HG03066 (cell line): ENCODE measurements around the gene HOXC5.

Experiments
- ATAC-seq: cut with Tn5 transposase; IDR thresholded peaks from one replicate; pipeline ENCODE4 v1.9.1; 2021; ENCODE audit warnings: low read depth; ENCODE audit not compliant: unreplicated experiment

HOXC5 gene

GRCh38 chr12:54032627-54033100 lies at the start of gene HOXC5:
Gene HOXC5, plus strand, starts transcription at chr12:54033050. Its CDS starts 73 bp downstream, at chr12:54033123.
- ATAC-seq: no peak

- no peak for ATAC-seq
Observed at GRCh38 chr12:53983568-53983949, 49.3 kb upstream of the HOXC5 start.

- ATAC-seq: no peak
Observed at GRCh38 chr12:53983950-53984572, 48.8 kb upstream of the HOXC5 start.

GRCh38 chr12:53984901-53985691 lies 47.8 kb upstream of the HOXC5 start, which contains the start of gene HOXC10:
Gene HOXC10, plus strand, starts transcription at chr12:53985146. Its CDS starts 114 bp downstream, at chr12:53985260.
- peak; percentile 61 for ATAC-seq

DNA sequence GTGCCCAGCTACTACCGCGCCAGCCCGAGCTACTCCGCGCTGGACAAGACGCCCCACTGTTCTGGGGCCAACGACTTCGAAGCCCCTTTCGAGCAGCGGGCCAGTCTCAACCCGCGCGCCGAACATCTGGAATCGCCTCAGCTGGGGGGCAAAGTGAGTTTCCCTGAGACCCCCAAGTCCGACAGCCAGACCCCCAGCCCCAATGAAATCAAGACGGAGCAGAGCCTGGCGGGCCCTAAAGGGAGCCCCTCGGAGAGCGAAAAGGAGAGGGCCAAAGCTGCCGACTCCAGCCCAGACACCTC lies 47.2 kb upstream of the HOXC5 start:
- ATAC-seq: no peak

DNA sequence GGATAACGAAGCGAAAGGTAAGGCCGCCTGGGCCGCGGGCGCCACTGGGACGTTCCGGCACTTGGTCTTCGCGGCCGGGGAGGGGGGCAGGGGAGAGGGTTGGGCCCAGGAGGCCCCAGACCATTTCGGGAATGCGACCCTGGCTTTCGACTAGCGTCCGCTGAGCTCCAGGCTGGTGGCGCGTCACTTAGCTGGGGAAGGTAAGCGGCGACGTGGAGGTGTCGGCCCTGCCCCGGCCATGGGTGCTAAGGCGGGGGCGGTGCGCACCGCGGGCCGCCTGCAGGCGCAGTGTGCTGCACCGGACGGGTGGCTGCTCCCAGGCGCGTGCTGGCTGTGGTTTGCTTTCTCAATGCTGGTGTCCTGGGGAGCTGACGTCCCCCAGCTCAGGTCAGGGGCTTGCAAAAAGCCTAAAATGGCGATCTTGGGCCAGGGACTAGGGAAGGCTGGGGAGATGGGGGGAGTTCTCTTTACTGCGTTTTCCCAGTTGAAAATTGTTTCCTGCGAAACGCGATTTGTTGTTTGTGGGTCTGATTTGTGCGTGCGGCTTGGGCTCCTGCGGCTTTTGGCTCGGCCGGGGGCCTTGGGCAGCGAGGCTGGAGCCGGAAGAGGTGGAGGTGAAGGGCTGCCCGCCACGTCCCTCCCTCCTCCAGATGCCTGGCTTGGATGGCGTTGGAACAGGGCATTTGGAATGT lies 46.7 kb upstream of the HOXC5 start:
- ATAC-seq: no peak

GRCh38 chr12:53986686-53987483 lies 46.0 kb upstream of the HOXC5 start:
- no peak for ATAC-seq

GRCh38 chr12:53987787-53988230 lies 45.0 kb upstream of the HOXC5 start:
- ATAC-seq: no peak

DNA sequence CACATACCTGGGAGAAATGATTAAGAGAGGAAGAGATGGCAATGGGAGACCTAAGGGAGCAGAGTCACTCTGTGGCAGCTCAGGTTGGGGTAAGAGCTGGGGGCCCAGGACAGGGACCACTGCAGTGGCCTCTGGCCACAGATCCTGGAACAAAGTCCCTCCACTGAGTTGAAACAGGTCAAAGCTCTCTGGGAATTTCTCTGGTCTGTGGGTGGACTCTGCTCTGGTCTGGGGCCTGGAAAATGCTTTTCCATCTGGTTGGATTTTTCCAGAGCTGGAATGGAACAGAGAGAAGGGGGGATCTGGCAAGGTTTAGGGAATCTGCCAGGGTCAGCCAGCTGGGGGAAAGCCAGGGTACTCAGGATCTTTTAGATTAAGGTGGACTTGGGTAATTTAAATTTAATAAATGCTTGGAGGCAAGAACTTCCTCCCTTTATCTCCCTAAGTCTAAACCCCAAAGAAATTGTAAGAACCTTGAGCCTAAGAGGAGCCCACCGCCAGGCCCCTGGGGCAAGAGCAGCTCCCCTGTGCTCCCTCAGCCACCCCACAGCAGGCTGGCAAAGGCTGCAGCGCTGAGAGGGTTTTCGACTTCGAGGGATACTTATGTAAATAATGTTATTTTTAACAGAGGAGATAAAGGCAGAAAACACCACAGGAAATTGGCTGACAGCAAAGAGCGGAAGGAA lies 44.2 kb upstream of the HOXC5 start:
- ATAC-seq: no peak

- no peak for ATAC-seq
Observed at GRCh38 chr12:53989227-53990113, 43.4 kb upstream of the HOXC5 start.

- no peak for ATAC-seq
Observed at GRCh38 chr12:53990311-53991076, 42.4 kb upstream of the HOXC5 start.

GRCh38 chr12:53991077-53991460 lies 41.8 kb upstream of the HOXC5 start:
- no peak for ATAC-seq

- no peak for ATAC-seq
Observed at GRCh38 chr12:53992377-53992889, 40.4 kb upstream of the HOXC5 start.

DNA sequence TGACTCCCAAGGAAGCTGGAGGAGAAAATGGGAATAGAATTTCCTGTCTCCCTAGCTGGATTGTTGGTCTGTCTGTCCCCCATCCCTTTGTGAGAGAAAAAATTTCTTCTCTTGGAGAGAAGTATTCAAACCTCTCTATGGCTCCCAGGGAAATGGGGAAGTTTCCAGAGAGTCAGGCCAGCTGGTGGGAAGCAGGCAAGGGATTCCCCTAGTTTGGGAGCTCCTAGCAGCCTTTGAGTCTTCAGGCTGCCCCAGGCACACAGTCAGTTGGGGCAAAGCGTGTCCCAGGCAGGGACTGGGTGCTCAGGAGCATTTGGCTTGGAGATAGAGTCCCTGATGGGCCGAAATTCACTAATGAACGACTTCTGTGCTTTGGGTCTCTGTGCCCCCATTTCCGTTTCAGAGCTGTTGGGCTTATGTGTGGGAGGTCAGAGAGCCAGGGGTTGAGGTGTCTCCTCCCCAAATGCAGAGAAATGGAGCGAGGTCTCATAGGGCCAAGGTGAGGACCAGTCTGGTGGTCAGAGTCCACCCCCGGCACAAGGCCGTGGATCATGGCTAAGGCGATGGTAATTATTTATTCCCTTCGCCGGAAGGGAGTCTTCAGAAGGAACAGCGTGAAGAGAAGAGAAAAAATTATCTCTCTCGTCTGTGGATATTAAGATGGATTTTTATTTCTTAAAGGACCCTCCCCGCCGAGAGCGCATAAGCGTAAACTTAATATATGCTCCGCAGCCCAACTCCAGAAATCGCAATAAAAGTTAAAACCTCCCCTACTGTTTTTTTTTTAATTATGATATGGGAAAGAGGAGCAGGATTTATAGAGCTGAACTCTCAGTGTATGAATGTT lies 39.5 kb upstream of the HOXC5 start:
- no peak for ATAC-seq

DNA sequence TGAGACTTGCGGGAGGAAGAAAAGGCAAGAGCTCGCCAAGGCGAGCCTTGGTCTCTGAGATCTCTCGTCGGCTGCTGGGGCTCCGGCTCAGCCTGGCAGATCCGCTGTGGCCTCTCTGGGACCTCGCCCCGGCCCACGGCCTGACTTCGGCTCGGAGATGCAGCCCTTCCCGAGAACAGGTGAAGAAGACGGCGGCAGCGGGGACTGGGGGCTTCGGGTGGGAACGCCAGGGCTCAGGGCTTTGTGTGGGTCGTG lies 38.9 kb upstream of the HOXC5 start:
- no peak for ATAC-seq

GRCh38 chr12:53994264-53995001 lies 38.4 kb upstream of the HOXC5 start:
- ATAC-seq: no peak

DNA sequence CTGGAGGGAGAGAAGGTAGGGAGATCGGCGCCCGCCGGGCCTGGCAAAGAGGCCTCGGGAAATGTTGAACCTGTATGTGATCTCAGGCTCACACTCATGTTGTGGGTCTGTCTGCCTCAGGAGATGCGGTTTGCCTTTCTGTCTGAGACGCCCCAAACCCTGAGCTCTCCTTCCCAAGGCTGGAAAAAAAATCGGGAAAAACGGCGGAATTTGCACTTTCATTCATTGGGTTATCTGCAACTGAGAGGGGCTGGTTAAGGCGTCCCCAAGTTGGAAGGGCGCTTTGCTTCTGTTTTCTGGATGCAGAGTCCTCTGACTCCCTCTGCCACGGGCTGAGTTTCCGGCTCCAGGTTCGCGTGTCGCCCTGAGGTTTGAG lies 37.9 kb upstream of the HOXC5 start:
- no peak for ATAC-seq
